Measurements from ENCODE around the gene PCGF6.
"Not testable (repeated sequence)": the region's sequence is repeated elsewhere in the genome, so short reads cannot be mapped to it uniquely, and the experiment has no call there.

The PCGF6 gene

DNA sequence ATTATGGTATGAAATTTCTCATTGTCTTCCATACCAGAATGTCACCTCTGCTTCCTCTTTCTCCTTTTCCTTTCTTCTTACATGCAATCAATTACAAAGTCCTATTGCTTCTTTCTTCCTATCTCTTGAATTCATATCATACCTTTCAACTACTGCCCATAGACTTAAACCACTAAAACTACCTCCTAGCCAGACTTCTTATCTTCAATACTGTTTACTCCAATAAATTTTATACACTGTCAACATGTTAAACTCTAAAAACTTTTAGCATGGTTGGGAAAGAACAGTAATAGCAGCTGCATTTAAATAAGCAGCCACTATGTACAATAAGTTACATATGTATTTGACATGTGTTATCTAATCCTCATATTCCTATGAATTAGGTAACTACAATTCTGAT, 34.9 kb downstream of the PCGF6 start:
- no peak for DNase-seq

GRCh38 chr10:103310197-103310596, 40.7 kb downstream of the PCGF6 start:
- no peak for DNase-seq

DNA sequence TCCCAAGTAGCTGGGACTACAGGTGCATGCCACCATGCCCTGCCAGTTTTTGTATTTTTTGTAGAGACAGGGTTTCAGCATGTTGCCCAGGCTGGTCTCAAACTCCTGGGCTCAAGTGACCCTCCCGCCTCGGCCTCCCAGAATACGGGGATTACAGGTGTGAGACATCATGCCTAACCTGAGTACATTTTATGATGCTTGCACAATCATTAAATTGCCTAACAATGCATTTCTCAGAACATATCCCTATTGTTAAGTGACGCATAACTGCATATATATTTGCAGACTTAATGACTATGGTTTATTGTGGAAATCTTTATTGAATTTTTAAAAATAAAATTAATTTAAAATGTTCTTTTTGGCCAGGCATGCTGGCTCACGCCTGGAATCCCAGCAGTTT, 43.3 kb downstream of the PCGF6 start:
- no peak for DNase-seq

DNA sequence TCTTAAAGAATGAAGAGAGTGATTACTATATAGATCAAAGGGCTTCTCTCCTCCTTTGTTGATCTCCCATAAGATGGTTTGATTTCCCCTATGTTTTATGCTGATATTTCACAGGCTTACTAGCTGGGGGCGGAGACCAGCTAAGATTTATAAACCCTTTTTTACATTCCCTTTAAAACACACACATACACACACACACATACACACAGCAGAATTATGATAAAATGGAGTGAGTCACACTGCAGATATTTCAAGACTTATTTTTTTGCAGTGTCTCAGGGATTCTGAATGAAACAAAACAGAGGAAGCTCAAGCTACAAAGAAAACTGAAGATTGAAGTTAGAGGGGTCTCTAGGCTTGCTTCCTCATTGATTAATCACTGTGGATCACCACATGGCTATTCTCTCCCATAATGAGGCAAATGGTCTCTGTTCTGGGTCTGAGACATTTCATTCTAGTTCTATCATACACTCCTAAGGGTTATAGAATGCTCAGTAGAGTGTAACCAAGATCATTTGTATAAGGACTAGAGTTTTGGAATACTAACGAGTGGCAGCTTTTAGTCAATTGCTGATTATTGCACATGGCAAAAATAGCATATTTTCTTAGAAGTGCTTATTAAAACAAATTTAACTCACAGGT, 55.4 kb downstream of the PCGF6 start:
- no peak for DNase-seq

- no peak for DNase-seq
Measured at GRCh38 chr10:103291588-103291987, 59.4 kb downstream of the PCGF6 start.

- no peak for DNase-seq
Measured at GRCh38 chr10:103287992-103288391, 62.9 kb downstream of the PCGF6 start.

GRCh38 chr10:103284170-103284569, 66.8 kb downstream of the PCGF6 start:
- no peak for DNase-seq

DNA sequence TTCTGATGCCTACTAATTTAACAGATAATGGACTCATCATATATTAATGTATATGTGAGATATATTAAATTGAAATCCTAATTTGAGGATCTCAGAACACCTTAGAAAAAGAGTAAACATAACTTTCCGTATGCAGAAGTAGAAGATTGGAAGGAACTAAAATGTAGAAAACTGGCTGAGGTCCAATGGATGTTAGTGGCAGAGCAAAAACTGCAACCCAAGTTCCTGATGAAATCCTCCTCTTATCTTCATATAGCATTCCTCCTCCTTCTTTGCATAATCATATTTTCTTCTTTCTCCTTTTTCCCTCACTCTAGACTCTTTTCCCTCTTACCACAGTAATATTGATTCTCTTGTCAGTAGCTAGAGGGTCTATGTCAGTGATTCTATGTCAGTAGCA, 68.0 kb downstream of the PCGF6 start:
- DNase-seq = no peak

DNA sequence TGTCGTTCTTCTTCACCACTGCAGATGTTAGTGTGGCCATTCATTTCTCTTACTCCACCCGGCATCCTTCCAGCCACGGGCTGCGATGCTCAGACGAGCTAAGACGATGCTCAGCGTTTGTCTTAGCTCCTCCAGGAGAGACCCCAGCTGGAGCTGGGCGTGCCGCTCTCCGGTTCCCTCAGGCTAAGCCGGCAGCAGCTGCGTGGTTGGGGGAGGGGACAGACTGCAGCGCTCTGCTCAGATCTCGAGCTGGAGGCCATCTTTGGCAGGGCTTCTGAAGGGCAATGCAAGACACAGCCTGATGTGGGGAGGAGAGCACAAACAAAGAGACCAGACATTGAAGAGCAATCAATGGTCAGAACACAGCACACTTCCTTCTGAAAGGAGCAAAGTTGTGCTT, 69.2 kb downstream of the PCGF6 start:
- DNase-seq = peak in 1 of 2 donors; percentile 31

GRCh38 chr10:103280506-103280905, 70.4 kb downstream of the PCGF6 start:
- no peak for DNase-seq

- no peak for DNase-seq
Measured at GRCh38 chr10:103280031-103280430, 70.9 kb downstream of the PCGF6 start.

DNA sequence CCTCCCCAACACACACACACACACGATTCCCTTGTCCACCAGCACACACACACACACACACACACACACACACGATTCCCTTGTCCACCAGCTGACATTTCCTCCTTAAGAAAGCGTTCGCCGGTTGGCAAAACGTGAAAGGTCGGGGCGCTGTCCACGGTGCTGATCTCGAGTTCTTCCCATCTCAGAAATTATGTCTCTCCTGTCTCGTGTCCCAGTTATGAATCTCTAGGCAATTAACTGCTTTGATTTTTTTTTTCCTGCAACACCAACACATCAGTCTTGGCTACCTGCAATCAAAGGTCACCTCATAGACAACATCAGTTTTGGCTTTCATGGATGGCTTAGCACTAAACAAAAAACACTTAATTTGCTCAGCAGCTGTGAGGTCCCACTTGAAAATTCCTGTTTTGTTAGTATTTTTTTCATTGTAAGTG, 72.1 kb downstream of the PCGF6 start:
- DNase-seq = no peak

DNA sequence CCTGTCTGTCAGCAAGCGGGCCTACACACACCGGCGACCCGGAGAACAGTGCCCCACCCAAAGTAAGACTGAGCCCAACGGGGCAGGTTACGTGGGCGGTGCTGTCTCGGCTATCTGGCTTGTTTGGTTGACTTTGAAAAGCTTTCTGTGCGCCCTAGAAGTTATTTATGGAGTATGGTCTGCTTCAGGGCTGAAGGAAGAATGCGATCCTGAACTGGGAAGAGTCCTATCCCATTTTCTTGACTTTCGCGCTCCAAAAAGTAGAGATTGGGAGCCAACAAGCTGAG, 72.5 kb downstream of the PCGF6 start:
- DNase-seq = no peak

DNA sequence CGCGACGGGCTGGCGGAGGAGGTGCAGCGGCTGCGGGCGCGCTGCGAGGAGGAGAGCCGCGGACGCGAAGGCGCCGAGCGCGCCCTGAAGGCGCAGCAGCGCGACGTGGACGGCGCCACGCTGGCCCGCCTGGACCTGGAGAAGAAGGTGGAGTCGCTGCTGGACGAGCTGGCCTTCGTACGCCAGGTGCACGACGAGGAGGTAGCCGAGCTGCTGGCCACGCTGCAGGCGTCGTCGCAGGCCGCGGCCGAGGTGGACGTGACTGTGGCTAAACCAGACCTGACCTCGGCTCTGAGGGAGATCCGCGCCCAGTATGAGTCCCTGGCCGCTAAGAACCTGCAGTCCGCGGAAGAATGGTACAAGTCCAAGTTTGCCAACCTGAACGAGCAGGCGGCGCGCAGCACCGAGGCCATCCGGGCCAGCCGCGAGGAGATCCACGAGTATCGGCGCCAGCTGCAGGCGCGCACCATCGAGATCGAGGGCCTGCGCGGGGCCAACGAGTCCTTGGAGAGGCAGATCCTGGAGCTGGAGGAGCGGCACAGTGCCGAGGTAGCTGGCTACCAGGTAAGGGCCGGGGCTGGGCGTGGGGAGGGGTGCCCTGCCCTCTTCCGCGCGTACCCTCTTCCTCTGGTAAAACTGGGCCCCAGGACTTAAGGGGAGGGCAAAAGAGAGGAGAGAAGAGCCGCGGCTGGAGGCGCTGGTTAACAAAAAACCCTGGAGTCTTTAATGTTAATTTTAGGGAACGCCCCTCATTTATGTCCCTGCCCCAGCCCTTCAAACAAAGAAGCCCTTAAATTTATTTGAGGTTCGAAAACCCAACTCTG, 73.0 kb downstream of the PCGF6 start:
- no peak for DNase-seq

DNA sequence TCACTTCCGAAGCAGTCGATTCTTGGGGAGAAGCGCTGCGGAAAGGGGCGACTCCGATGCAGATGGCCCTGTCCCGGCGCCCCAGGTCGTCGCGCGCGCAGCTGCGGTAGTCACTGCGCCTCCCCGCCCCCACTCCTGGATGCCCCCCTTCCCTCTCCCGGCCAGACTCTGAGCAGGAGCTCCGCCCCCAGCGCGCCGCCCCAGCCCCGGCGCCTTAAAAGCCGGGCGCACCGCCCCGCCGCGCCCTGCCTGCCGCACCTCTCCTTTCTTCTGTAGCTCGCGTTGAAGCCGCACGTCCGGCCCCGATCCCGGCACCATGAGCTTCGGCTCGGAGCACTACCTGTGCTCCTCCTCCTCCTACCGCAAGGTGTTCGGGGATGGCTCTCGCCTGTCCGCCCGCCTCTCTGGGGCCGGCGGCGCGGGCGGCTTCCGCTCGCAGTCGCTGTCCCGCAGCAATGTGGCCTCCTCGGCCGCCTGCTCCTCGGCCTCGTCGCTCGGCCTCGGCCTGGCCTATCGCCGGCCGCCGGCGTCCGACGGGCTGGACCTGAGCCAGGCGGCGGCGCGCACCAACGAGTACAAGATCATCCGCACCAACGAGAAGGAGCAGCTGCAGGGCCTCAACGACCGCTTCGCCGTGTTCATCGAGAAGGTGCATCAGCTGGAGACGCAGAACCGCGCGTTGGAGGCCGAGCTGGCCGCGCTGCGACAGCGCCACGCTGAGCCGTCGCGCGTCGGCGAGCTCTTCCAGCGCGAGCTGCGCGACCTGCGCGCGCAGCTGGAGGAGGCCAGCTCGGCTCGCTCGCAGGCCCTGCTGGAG, 73.8 kb downstream of the PCGF6 start, which contains the start of gene INA:
Gene INA (plus strand): TSS at position 243 of the 817 bp plus-strand sequence. CDS start 74 bp downstream, at position 317.
- no peak for DNase-seq

- DNase-seq = no peak
Measured at GRCh38 chr10:103276251-103276895, 74.6 kb downstream of the PCGF6 start.

DNA sequence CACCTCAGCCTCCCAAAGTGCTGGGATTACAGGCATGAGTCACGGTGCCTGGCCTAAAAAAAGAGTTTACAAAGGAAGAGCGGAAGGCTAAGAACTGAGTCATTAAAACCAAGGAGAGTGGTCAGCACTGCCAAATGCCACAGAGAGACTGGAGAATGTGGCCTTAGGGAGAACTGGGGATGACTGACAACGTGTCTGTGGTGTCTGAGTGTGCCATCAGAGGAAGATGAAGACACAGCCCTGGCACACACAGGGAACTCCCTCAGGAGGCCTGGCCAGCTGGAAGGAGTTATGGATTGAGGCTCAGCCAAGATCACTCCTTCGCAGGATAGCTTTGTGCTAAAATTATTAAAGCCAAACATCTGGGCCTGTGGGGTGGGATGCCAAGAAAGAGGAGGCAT, 77.9 kb downstream of the PCGF6 start:
- DNase-seq = no peak

GRCh38 chr10:103265717-103266329, 85.1 kb downstream of the PCGF6 start:
- DNase-seq = no peak

- no peak for DNase-seq
Measured at GRCh38 chr10:103262229-103262628, 88.7 kb downstream of the PCGF6 start.

DNA sequence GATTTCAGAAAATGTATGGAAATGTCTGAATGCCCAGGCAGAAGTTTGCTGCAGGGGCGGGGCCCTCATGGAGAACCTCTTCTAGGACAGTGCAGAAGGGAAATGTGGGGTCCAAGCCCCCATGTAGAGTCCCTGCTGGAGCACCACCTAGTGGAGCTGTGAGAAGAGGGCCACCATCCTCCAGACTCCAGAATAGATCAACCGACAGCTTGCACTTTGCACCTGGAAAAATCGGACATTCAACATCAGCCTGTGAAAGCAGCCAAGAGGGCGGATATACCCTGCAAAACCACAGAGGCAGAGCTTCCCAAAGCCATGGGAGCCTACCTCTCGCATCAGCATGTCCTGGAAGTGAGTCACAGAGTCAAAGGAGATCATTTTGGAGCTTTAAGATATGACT, 91.0 kb downstream of the PCGF6 start:
- no peak for DNase-seq

DNA sequence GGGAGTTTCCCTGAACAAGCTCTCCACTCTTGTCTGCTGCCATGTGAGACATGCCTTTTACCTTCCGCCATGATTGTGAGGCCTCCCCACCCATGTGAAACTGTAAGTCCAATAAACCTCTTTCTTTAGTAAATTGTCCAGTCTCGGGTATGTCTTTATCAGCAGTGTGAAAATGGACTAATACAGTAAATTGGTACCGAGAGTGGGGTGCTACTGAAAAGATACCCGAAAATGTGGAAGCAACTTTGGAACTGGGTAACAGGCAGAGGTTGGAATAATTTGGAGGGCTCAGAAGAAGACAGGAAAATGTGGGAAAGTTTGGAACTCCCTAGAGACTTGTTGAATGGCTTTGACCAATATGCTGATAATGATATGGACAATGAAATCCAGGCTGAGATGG, 92.0 kb downstream of the PCGF6 start:
- DNase-seq = not testable (repeated sequence)

GRCh38 chr10:103257812-103258211, 93.1 kb downstream of the PCGF6 start:
- DNase-seq = no peak

GRCh38 chr10:103256613-103257012, 94.3 kb downstream of the PCGF6 start:
- no peak for DNase-seq
